Measurements from ENCODE around the gene ARHGAP6.

GRCh38 chrX:11138498-11139390 lies 527.0 kb downstream of the ARHGAP6 start:
- TF ChIP-seq CTCF (IDR thresholded peaks at IDR 0.05) (no peak), POLR2A (IDR thresholded peaks at IDR 0.05) (no peak)
